AG08395 (cell line): Measurements from ENCODE around the gene ALK.

Source experiments
- DNase-seq: peaks from one replicate; pipeline ENCODE4 v3.0.0; 2012; ENCODE audit warnings: mixed read lengths, low spot score

Gene ALK

GRCh38 chr2:29361231-29361630 is 560.2 kb downstream of the ALK start:
- no peak for DNase-seq

GRCh38 chr2:29360016-29360784 is 561.2 kb downstream of the ALK start:
- DNase-seq = no peak

- no peak for DNase-seq
Observed at GRCh38 chr2:29353403-29353991, 567.9 kb downstream of the ALK start.

GRCh38 chr2:29351916-29352591 is 569.3 kb downstream of the ALK start:
- peak; percentile 34 for DNase-seq

- DNase-seq = no peak
Observed at GRCh38 chr2:29351248-29351647, 570.1 kb downstream of the ALK start.

GRCh38 chr2:29349316-29350030 is 571.9 kb downstream of the ALK start:
- DNase-seq = no peak

GRCh38 chr2:29347774-29348461 is 573.5 kb downstream of the ALK start:
- no peak for DNase-seq

GRCh38 chr2:29345236-29345635 is 576.1 kb downstream of the ALK start:
- no peak for DNase-seq

GRCh38 chr2:29343830-29344229 is 577.6 kb downstream of the ALK start:
- no peak for DNase-seq

GRCh38 chr2:29336341-29337241 is 584.8 kb downstream of the ALK start:
- DNase-seq = no peak

GRCh38 chr2:29335396-29335795 is 586.0 kb downstream of the ALK start:
- DNase-seq = no peak

GRCh38 chr2:29334706-29335105 is 586.7 kb downstream of the ALK start:
- DNase-seq = no peak

GRCh38 chr2:29332540-29332939 is 588.8 kb downstream of the ALK start:
- DNase-seq = no peak

- no peak for DNase-seq
Observed at GRCh38 chr2:29329899-29330298, 591.5 kb downstream of the ALK start.

GRCh38 chr2:29326926-29327325 is 594.5 kb downstream of the ALK start:
- no peak for DNase-seq

- no peak for DNase-seq
Observed at GRCh38 chr2:29325544-29325943, 595.8 kb downstream of the ALK start.

- peak; percentile 45 for DNase-seq
Observed at GRCh38 chr2:29323961-29324360, 597.4 kb downstream of the ALK start.

- DNase-seq = no peak
Observed at GRCh38 chr2:29323301-29323700, 598.1 kb downstream of the ALK start.

GRCh38 chr2:29322011-29322410 is 599.4 kb downstream of the ALK start:
- peak; percentile 16 for DNase-seq

GRCh38 chr2:29317801-29318485 is 603.4 kb downstream of the ALK start:
- no peak for DNase-seq
